Measurements from ENCODE around the gene SAP30BP.

SAP30BP gene

GRCh38 chr17:75673487-75673886 is 6.3 kb downstream of the SAP30BP start:
- Histone ChIP-seq H4K20me1 (ENCODE audit: control insufficient read depth, insufficient read depth, low read depth, low read length) (peaks cover 1% of the 10 kb centered on the region; the same call in 1 of the 2 replicates), H3K9me2 (replicated peaks; ENCODE audit: control insufficient read depth, low read length) (no peaks in the 10 kb centered on the region), H3K4me3 (ENCODE audit: low read length) (no peak overlapping the region), H3K27ac (ENCODE audit: low read depth, low read length) (no peak overlapping the region), H3F3A (ENCODE audit: control insufficient read depth, insufficient read depth) (peaks cover 30% of the 10 kb centered on the region), H3K79me2 (ENCODE audit: control insufficient read depth, low read length) (peaks cover 92% of the 10 kb centered on the region), H3K27me3 (ENCODE audit: control insufficient read depth, low read length) (no peaks in the 10 kb centered on the region), H3K36me3 (ENCODE audit: control insufficient read depth, low read length) (peaks cover 88% of the 10 kb centered on the region), H3K9me3 (ENCODE audit: control insufficient read depth, insufficient read depth, low read length) (no peaks in the 10 kb centered on the region), H3K4me1 (ENCODE audit: control insufficient read depth, low read length) (peaks cover 15% of the 10 kb centered on the region), H3K4me2 (ENCODE audit: low read length) (no peak overlapping the region)
- TF ChIP-seq CTCF (IDR thresholded peaks at IDR 0.05; ENCODE audit: low read depth, low read length, poor library complexity, severe bottlenecking) (no peak), EZH2phosphoT487 (IDR thresholded peaks at IDR 0.05; ENCODE audit: borderline replicate concordance, low read length) (no peak)

- H3K36me3 ChIP-seq (ENCODE audit: control insufficient read depth, low read length): peaks cover 86% of the 10 kb centered on the region
- peaks cover 26% of the 10 kb centered on the region for H3F3A ChIP-seq (ENCODE audit: control insufficient read depth, insufficient read depth)
- no peak overlapping the region for H3K27ac ChIP-seq (ENCODE audit: low read depth, low read length)
- TF ChIP-seq CTCF (IDR thresholded peaks at IDR 0.05; ENCODE audit: low read depth, low read length, poor library complexity, severe bottlenecking): no peak
- no peak for TF ChIP-seq EZH2phosphoT487 (IDR thresholded peaks at IDR 0.05; ENCODE audit: borderline replicate concordance, low read length)
- peaks cover 3% of the 10 kb centered on the region; the same call in 1 of the 2 replicates for H4K20me1 ChIP-seq (ENCODE audit: control insufficient read depth, insufficient read depth, low read depth, low read length)
- H3K79me2 ChIP-seq (ENCODE audit: control insufficient read depth, low read length): peaks cover 89% of the 10 kb centered on the region
- no peak overlapping the region for H3K4me3 ChIP-seq (ENCODE audit: low read length)
- H3K27me3 ChIP-seq (ENCODE audit: control insufficient read depth, low read length): no peaks in the 10 kb centered on the region
- no peaks in the 10 kb centered on the region for H3K9me3 ChIP-seq (ENCODE audit: control insufficient read depth, insufficient read depth, low read length)
- peaks cover 7% of the 10 kb centered on the region for H3K4me1 ChIP-seq (ENCODE audit: control insufficient read depth, low read length)
- no peaks in the 10 kb centered on the region for H3K9me2 ChIP-seq (replicated peaks; ENCODE audit: control insufficient read depth, low read length)
- H3K4me2 ChIP-seq (ENCODE audit: low read length): no peak overlapping the region
Observed at GRCh38 chr17:75676461-75676860, 9.3 kb downstream of the SAP30BP start.

- H3K9me2 ChIP-seq (replicated peaks; ENCODE audit: control insufficient read depth, low read length): no peaks in the 10 kb centered on the region
- peaks cover 20% of the 10 kb centered on the region for H3K4me1 ChIP-seq (ENCODE audit: control insufficient read depth, low read length)
- H3K4me3 ChIP-seq (ENCODE audit: low read length): no peak overlapping the region
- H3K4me2 ChIP-seq (ENCODE audit: low read length): no peak overlapping the region
- H3K27me3 ChIP-seq (ENCODE audit: control insufficient read depth, low read length): no peaks in the 10 kb centered on the region
- no peak overlapping the region for H3K27ac ChIP-seq (ENCODE audit: low read depth, low read length)
- peaks cover 6% of the 10 kb centered on the region for H3F3A ChIP-seq (ENCODE audit: control insufficient read depth, insufficient read depth)
- TF ChIP-seq CTCF (IDR thresholded peaks at IDR 0.05; ENCODE audit: low read depth, low read length, poor library complexity, severe bottlenecking): no peak
- no peak for TF ChIP-seq EZH2phosphoT487 (IDR thresholded peaks at IDR 0.05; ENCODE audit: borderline replicate concordance, low read length)
- peaks cover 3% of the 10 kb centered on the region; the same call in 1 of the 2 replicates for H4K20me1 ChIP-seq (ENCODE audit: control insufficient read depth, insufficient read depth, low read depth, low read length)
- peaks cover 75% of the 10 kb centered on the region for H3K36me3 ChIP-seq (ENCODE audit: control insufficient read depth, low read length)
- no peaks in the 10 kb centered on the region for H3K9me3 ChIP-seq (ENCODE audit: control insufficient read depth, insufficient read depth, low read length)
- peaks cover 91% of the 10 kb centered on the region for H3K79me2 ChIP-seq (ENCODE audit: control insufficient read depth, low read length)
Observed at GRCh38 chr17:75679706-75680211, 12.6 kb downstream of the SAP30BP start.
